Measurements from ENCODE around the gene DROSHA.

DROSHA gene

DNA sequence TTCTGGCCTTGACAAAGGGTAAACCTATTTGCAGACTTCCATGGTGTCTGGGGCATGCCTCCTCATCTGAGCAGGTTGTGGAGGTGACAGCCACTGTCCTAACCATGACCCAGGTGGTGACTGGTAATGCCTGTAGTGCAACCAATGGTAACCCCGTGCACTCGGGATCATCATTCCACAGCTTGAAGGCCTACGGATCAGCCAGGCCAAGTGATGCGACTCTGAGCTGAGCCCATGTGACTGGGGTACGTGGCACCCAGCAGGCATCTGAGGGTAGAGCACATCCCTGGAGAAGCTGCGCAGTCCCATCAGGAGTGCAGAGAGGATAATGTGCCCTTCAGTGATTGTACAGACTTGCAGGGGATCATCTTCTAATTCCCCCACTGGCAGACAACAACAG lies 35.0 kb downstream of the DROSHA start:
- Histone ChIP-seq H3K79me2 (ENCODE audit: control insufficient read depth, low read length) (no peaks in the 10 kb centered on the region), H3K4me1 (ENCODE audit: control insufficient read depth, low read length) (no peaks in the 10 kb centered on the region), H3K27ac (ENCODE audit: low read depth, low read length) (no peak overlapping the region), H3K9me3 (ENCODE audit: control insufficient read depth, insufficient read depth, low read length) (no peaks in the 10 kb centered on the region), H3K9me2 (replicated peaks; ENCODE audit: control insufficient read depth, low read length) (no peaks in the 10 kb centered on the region), H3K36me3 (ENCODE audit: control insufficient read depth, low read length) (peaks cover 85% of the 10 kb centered on the region), H3F3A (ENCODE audit: control insufficient read depth, insufficient read depth) (no peaks in the 10 kb centered on the region), H3K27me3 (ENCODE audit: control insufficient read depth, low read length) (no peaks in the 10 kb centered on the region), H4K20me1 (ENCODE audit: control insufficient read depth, insufficient read depth, low read depth, low read length) (no peaks in the 10 kb centered on the region), H3K4me2 (ENCODE audit: low read length) (no peak overlapping the region), H3K4me3 (ENCODE audit: low read length) (no peak overlapping the region)
- TF ChIP-seq, protein P1, sequence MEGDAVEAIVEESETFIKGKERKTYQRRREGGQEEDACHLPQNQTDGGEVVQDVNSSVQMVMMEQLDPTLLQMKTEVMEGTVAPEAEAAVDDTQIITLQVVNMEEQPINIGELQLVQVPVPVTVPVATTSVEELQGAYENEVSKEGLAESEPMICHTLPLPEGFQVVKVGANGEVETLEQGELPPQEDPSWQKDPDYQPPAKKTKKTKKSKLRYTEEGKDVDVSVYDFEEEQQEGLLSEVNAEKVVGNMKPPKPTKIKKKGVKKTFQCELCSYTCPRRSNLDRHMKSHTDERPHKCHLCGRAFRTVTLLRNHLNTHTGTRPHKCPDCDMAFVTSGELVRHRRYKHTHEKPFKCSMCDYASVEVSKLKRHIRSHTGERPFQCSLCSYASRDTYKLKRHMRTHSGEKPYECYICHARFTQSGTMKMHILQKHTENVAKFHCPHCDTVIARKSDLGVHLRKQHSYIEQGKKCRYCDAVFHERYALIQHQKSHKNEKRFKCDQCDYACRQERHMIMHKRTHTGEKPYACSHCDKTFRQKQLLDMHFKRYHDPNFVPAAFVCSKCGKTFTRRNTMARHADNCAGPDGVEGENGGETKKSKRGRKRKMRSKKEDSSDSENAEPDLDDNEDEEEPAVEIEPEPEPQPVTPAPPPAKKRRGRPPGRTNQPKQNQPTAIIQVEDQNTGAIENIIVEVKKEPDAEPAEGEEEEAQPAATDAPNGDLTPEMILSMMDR (IDR thresholded peaks at IDR 0.05; ENCODE audit: low read depth, low read length, poor library complexity, severe bottlenecking), result no peak
- no peak for TF ChIP-seq EZH2phosphoT487 (IDR thresholded peaks at IDR 0.05; ENCODE audit: borderline replicate concordance, low read length)

DNA sequence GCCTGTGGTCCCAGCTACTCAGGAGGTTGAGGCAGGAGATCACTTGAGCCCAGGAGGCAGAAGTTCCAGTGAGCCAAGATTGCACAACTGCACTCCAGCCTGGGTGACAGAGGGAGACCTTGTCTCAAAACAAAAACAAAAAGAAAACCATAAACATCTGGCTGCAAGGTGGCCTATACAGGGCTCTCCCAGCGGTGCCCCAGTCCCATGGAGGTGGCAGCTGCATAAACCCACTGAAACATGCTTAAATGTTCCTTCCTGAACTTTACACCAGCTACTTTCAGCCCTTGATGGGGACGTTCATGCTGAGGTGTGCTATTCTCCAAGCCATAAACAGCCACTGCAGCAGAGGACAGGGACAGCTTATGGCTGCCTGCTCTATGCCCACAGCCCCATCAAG lies 35.6 kb downstream of the DROSHA start:
- no peaks in the 10 kb centered on the region for H3K4me1 ChIP-seq (ENCODE audit: control insufficient read depth, low read length)
- no peaks in the 10 kb centered on the region for H3K9me3 ChIP-seq (ENCODE audit: control insufficient read depth, insufficient read depth, low read length)
- H3K27ac ChIP-seq (ENCODE audit: low read depth, low read length), result no peak overlapping the region
- H3K4me3 ChIP-seq (ENCODE audit: low read length), result no peak overlapping the region
- H4K20me1 ChIP-seq (ENCODE audit: control insufficient read depth, insufficient read depth, low read depth, low read length), result no peaks in the 10 kb centered on the region
- no peaks in the 10 kb centered on the region for H3K9me2 ChIP-seq (replicated peaks; ENCODE audit: control insufficient read depth, low read length)
- peaks cover 81% of the 10 kb centered on the region for H3K36me3 ChIP-seq (ENCODE audit: control insufficient read depth, low read length)
- H3K79me2 ChIP-seq (ENCODE audit: control insufficient read depth, low read length), result no peaks in the 10 kb centered on the region
- no peaks in the 10 kb centered on the region for H3F3A ChIP-seq (ENCODE audit: control insufficient read depth, insufficient read depth)
- TF ChIP-seq EZH2phosphoT487 (IDR thresholded peaks at IDR 0.05; ENCODE audit: borderline replicate concordance, low read length), result no peak
- TF ChIP-seq, protein P1 (IDR thresholded peaks at IDR 0.05; ENCODE audit: low read depth, low read length, poor library complexity, severe bottlenecking), result no peak
- no peak overlapping the region for H3K4me2 ChIP-seq (ENCODE audit: low read length)
- H3K27me3 ChIP-seq (ENCODE audit: control insufficient read depth, low read length), result no peaks in the 10 kb centered on the region

DNA sequence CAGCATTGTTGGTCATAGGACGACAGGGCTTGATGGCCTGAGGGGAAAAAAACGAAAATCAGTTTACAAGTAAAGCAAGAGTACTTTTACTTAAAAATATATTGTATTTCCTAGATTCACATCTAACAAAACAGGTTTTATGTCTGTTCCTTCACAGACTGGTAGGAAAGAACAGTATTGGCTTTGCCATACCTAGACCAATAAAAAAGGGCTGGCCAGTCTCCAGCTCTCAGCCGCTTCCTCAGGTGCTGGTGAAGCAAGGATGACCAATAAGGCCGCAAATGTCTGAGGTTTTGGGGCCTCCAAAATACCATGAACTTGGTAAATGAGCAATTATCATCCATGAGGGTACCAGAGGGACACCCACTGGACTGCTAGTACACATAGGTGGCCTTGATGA lies 36.6 kb downstream of the DROSHA start:
- H3K9me2 ChIP-seq (replicated peaks; ENCODE audit: control insufficient read depth, low read length), result no peaks in the 10 kb centered on the region
- no peaks in the 10 kb centered on the region for H3F3A ChIP-seq (ENCODE audit: control insufficient read depth, insufficient read depth)
- no peaks in the 10 kb centered on the region for H4K20me1 ChIP-seq (ENCODE audit: control insufficient read depth, insufficient read depth, low read depth, low read length)
- H3K4me1 ChIP-seq (ENCODE audit: control insufficient read depth, low read length), result no peaks in the 10 kb centered on the region
- H3K27me3 ChIP-seq (ENCODE audit: control insufficient read depth, low read length), result no peaks in the 10 kb centered on the region
- H3K36me3 ChIP-seq (ENCODE audit: control insufficient read depth, low read length), result peaks cover 80% of the 10 kb centered on the region
- TF ChIP-seq EZH2phosphoT487 (IDR thresholded peaks at IDR 0.05; ENCODE audit: borderline replicate concordance, low read length), result no peak
- TF ChIP-seq, protein P1 (IDR thresholded peaks at IDR 0.05; ENCODE audit: low read depth, low read length, poor library complexity, severe bottlenecking), result no peak
- no peak overlapping the region for H3K27ac ChIP-seq (ENCODE audit: low read depth, low read length)
- no peaks in the 10 kb centered on the region for H3K9me3 ChIP-seq (ENCODE audit: control insufficient read depth, insufficient read depth, low read length)
- H3K79me2 ChIP-seq (ENCODE audit: control insufficient read depth, low read length), result no peaks in the 10 kb centered on the region
- no peak overlapping the region for H3K4me3 ChIP-seq (ENCODE audit: low read length)
- H3K4me2 ChIP-seq (ENCODE audit: low read length), result no peak overlapping the region

GRCh38 chr5:31492869-31493268 lies 39.0 kb downstream of the DROSHA start:
- Histone ChIP-seq H4K20me1 (ENCODE audit: control insufficient read depth, insufficient read depth, low read depth, low read length) (no peaks in the 10 kb centered on the region), H3K4me2 (ENCODE audit: low read length) (no peak overlapping the region), H3F3A (ENCODE audit: control insufficient read depth, insufficient read depth) (no peaks in the 10 kb centered on the region), H3K9me2 (replicated peaks; ENCODE audit: control insufficient read depth, low read length) (no peaks in the 10 kb centered on the region), H3K36me3 (ENCODE audit: control insufficient read depth, low read length) (peaks cover 71% of the 10 kb centered on the region), H3K79me2 (ENCODE audit: control insufficient read depth, low read length) (no peaks in the 10 kb centered on the region), H3K27ac (ENCODE audit: low read depth, low read length) (no peak overlapping the region), H3K4me3 (ENCODE audit: low read length) (no peak overlapping the region), H3K4me1 (ENCODE audit: control insufficient read depth, low read length) (no peaks in the 10 kb centered on the region), H3K27me3 (ENCODE audit: control insufficient read depth, low read length) (no peaks in the 10 kb centered on the region), H3K9me3 (ENCODE audit: control insufficient read depth, insufficient read depth, low read length) (no peaks in the 10 kb centered on the region)
- TF ChIP-seq, protein P1 (IDR thresholded peaks at IDR 0.05; ENCODE audit: low read depth, low read length, poor library complexity, severe bottlenecking), result no peak
- no peak for TF ChIP-seq EZH2phosphoT487 (IDR thresholded peaks at IDR 0.05; ENCODE audit: borderline replicate concordance, low read length)
